Mucosa of descending colon (tissue), 3 donors: Measurements from ENCODE around the gene DOK6. TPM values are rescaled to one million over a fixed set of nuclear protein-coding genes. Genes with fewer than 3 reads are reported as not detected.

Experiments used
- ATAC-seq: fragments of 200-7000 bp; cut with Tn5 transposase; one replicate; pipeline ENCODE4 v1.9.1; 2020; ENCODE audit warnings: mild to moderate bottlenecking, moderate library complexity
- DNase-seq, 3 donors: peaks; one replicate each; pipeline ENCODE4 v3.0.0-alpha.2; 2020
- H3K36me3 ChIP-seq: fragments of 200-600 bp; one replicate; pipeline ENCODE4 v1.8.0; 2021; ENCODE audit warnings: low read depth, mild to moderate bottlenecking
- H3K4me1 ChIP-seq: fragments of 200-600 bp; one replicate; pipeline ENCODE4 v1.8.0; 2021; ENCODE audit warnings: low read depth, mild to moderate bottlenecking
- H3K4me3 ChIP-seq: fragments of 200-600 bp; one replicate; pipeline ENCODE4 v1.8.0; 2021; ENCODE audit warnings: mild to moderate bottlenecking
- H3K9me3 ChIP-seq: fragments of 200-600 bp; one replicate; pipeline ENCODE4 v1.8.0; 2021; ENCODE audit warnings: mild to moderate bottlenecking
- intact Hi-C, 2 donors: fragments of 100-400 bp; cut with DNase I in 1 of 2; cut with micrococcal nuclease in 1 of 2; formaldehyde crosslinking; loops; one replicate each; pipeline versions ENCODE4 v1.11.0 to v1.11.1; 2022; cut with DNase I, micrococcal nuclease
- total RNA-seq, 3 donors: library from RNA; stranded (reverse); fragmentation: NEBNext Ultra II Directional in 2 of 3; extraction: Animal tissue kit (Norgen Biotek cat#: 25700) in 2 of 3; gene quantifications; one replicate each; pipeline versions ENCODE4 v1.2.1 to v1.2.4, GENCODE V29; 2021 to 2023
- TF ChIP-seq, protein P1 (sequence below): fragments of 200-600 bp; IDR thresholded peaks from one replicate; pipeline ENCODE4 v1.8.0; 2022; ENCODE audit warnings: antibody characterized with exemption, mild to moderate bottlenecking
- donor health status: DM: no; HTN: no; CAD: no; lungs with moderate emphysema.
- donor health status: DM: no; HTN: no; CAD: no.
- donor health status: DM: no; HTN: yes; CAD: no.

Gene DOK6
- total RNA-seq, 3 donors from 2014 or later, result 0.12 to 2.2 (median 0.72) TPM

DNA sequence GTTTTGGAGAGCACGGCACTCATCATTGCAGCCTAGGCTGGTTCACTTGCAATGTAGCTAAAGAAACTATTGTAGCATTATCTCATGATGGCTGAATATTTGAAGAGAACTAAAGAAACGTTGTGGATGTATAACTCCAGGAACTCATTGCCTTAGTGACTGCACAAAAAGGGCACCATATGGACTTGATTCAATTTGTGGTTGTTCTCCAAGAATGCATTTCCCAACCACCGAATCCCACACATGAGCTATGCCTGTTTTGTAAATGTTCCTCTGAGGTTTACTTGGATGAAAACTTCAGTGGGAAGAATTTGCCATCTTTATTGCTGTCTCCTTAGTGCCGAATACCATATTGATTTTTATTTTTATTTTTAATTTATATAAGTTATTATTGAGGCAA, 43.5 kb downstream of the DOK6 start:
- TF ChIP-seq, protein P1, sequence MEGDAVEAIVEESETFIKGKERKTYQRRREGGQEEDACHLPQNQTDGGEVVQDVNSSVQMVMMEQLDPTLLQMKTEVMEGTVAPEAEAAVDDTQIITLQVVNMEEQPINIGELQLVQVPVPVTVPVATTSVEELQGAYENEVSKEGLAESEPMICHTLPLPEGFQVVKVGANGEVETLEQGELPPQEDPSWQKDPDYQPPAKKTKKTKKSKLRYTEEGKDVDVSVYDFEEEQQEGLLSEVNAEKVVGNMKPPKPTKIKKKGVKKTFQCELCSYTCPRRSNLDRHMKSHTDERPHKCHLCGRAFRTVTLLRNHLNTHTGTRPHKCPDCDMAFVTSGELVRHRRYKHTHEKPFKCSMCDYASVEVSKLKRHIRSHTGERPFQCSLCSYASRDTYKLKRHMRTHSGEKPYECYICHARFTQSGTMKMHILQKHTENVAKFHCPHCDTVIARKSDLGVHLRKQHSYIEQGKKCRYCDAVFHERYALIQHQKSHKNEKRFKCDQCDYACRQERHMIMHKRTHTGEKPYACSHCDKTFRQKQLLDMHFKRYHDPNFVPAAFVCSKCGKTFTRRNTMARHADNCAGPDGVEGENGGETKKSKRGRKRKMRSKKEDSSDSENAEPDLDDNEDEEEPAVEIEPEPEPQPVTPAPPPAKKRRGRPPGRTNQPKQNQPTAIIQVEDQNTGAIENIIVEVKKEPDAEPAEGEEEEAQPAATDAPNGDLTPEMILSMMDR, result no peak
- intact Hi-C loops, result no loop called here
- DNase-seq (no peak), ATAC-seq (no peak)
- Histone ChIP-seq H3K36me3 (no peaks in the 10 kb centered on the region), H3K9me3 (peaks cover 11% of the 10 kb centered on the region), H3K4me1 (no peaks in the 10 kb centered on the region), H3K4me3 (no peak overlapping the region)

DNA sequence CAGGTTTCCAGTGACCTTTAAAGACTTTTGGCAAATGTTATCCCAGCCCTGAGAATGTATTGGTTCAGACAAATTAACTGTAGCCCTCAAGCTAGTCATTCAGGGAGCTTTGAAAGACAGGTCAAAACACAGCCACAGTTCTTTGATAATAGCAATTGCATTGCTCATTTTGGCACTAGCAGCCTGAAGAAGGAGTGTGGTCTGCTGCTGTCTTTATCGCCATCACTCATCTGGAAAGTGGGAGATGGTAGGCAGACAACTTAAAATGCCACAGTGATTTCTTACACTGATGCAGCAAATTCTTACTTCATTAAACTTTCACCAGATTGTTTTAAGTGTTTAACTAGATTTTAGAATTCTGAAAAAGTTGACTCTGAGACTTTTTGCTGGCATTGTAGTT, 47.2 kb downstream of the DOK6 start:
- TF ChIP-seq, protein P1, result no peak
- peaks cover 9% of the 10 kb centered on the region for H3K9me3 ChIP-seq
- no peaks in the 10 kb centered on the region for H3K4me1 ChIP-seq
- no peaks in the 10 kb centered on the region for H3K36me3 ChIP-seq
- no peak overlapping the region for H3K4me3 ChIP-seq
- ATAC-seq (no peak), DNase-seq (no peak)
- intact Hi-C loops, result no loop called here

DNA sequence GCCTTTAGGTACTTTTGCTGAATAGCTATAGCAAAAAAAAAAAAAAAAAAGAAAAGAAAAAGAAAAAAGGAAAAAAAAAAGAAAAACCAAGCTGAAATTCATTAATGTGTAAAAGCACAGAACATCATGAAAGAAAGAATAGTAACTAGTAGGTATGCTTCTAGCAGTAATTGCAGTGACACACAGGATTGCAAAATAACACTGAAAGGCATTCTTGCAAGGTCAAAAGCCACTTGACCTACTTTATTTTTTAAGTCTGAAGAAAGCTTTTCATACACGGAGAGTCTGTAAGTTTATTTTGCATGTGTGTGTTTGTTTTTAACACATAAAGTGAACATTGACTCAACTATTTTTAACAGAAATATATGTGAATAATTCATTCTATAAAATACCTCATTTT, 54.4 kb downstream of the DOK6 start:
- ATAC-seq (no peak), DNase-seq (no peak)
- intact Hi-C loops, result no loop called here
- H3K4me1 ChIP-seq, result no peaks in the 10 kb centered on the region
- H3K4me3 ChIP-seq, result no peak overlapping the region
- TF ChIP-seq, protein P1, result no peak
- H3K9me3 ChIP-seq, result no peaks in the 10 kb centered on the region
- no peaks in the 10 kb centered on the region for H3K36me3 ChIP-seq

DNA sequence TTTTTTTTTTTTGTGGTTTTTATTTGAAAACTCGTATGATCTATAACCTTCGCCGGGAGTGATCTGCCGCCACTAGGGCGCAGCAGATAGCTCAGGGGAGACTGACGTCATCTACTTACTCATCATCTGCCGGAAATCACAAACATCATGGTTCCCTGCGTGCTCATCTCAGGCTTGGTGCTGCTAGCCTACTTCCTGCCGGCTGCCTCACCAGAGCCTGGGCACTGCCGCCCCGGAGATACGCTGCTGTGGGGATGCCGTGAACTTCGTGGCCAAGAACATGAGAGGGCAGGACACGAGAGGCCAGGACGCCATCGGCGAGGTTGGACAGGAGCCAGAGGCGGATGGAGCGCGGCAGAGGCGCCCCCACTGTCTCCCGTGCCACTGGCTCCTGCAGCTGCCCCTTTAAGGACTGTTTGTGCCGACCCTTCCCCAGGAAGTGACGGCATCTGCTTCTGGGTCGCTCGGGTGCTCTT, 68.8 kb downstream of the DOK6 start:
- peak; percentile 48 for ATAC-seq
- TF ChIP-seq, protein P1, result no peak
- intact Hi-C loops, result no loop called here
- peak in 1 of 3 donors; percentile 2 for DNase-seq
- no peaks in the 10 kb centered on the region for H3K9me3 ChIP-seq
- no peaks in the 10 kb centered on the region for H3K4me1 ChIP-seq
- H3K4me3 ChIP-seq, result no peak overlapping the region
- H3K36me3 ChIP-seq, result no peaks in the 10 kb centered on the region

DNA sequence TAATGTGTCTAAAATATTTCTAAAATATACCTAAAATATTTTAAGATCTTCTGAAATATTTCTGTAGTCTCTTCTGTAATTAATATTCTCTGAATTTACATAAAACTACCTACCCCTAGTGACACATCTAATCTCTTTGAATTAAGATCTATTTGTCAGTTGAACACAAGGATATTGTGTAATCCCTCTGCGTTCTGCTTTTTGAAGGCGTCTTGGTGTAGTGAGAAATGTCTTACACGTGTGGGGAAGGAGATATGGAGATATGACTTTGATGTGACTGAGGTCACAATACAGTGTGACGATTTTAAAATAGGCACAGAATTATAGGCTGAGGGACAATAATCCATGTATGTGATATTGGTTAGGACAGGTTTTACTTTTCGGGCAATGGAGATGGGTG, 79.8 kb downstream of the DOK6 start:
- no peak overlapping the region for H3K4me3 ChIP-seq
- H3K4me1 ChIP-seq, result no peaks in the 10 kb centered on the region
- no peak for DNase-seq
- no peaks in the 10 kb centered on the region for H3K9me3 ChIP-seq
- no peaks in the 10 kb centered on the region for H3K36me3 ChIP-seq
- intact Hi-C loops, result no loop called here
- TF ChIP-seq, protein P1, result no peak
- ATAC-seq, result no peak

DNA sequence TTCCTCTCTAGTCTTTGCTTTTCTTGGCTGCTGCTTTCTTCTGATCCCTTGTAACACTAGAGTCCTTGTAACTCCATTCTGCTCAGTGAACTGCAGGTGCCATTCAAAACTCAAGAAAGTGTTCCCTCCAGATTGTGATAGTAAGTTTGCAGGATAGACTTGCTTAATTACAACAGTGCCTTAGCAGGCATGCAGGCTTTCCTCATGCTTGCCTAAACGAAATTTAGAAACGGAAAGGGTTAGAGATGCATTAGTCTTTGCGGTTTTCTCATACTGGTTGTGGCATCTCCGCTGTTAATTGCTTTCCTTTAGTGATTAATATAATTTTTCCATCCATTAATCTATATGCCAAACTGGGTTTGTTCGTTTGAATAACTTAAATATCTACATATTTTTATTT, 82.9 kb downstream of the DOK6 start:
- Histone ChIP-seq H3K4me1 (no peaks in the 10 kb centered on the region), H3K4me3 (no peak overlapping the region), H3K36me3 (no peaks in the 10 kb centered on the region), H3K9me3 (no peaks in the 10 kb centered on the region)
- ATAC-seq (no peak), DNase-seq (no peak)
- intact Hi-C loops, result no loop called here
- TF ChIP-seq, protein P1, result no peak
